CD14-positive monocyte (primary cell): ENCODE results near the gene PHLDA3. TPM values are rescaled to one million over a fixed set of nuclear protein-coding genes. Genes with fewer than 3 reads are reported as not detected.

Source experiments
- DNase-seq, 3 donors: peaks; one replicate each; pipeline ENCODE4 v3.0.0-alpha.2; 2011 to 2022
- H2AFZ ChIP-seq: 2 replicates; pipeline ENCODE4 v1.6.0; 2012; ENCODE audit warnings: mild to moderate bottlenecking, low read depth, low read length, inconsistent platforms; ENCODE audit not compliant: insufficient read depth, poor library complexity, severe bottlenecking
- H3K27ac ChIP-seq, 2 donors: 1 replicate in 1 of 2; 2 replicates in 1 of 2; pipeline ENCODE4 v1.5.1; 2012 to 2013; ENCODE audit warnings: low read length in 2 of 2, control low read depth in 1 of 2, inconsistent platforms in 1 of 2, low read depth in 1 of 2, mild to moderate bottlenecking in 1 of 2
- H3K27me3 ChIP-seq, 2 donors: one replicate each; pipeline versions ENCODE4 v1.6.0 to v1.6.1; 2011 to 2013; ENCODE audit warnings: low read length in 2 of 2; ENCODE audit not compliant: control insufficient read depth in 2 of 2, insufficient read depth in 2 of 2
- H3K36me3 ChIP-seq, 2 donors: replicated peaks in 1 of 2; 1 replicate in 1 of 2; 2 replicates in 1 of 2; pipeline versions ENCODE4 v1.5.1 to v1.6.1; 2012 to 2013; ENCODE audit warnings: low read length in 2 of 2, control low read depth in 1 of 2, inconsistent platforms in 1 of 2, mild to moderate bottlenecking in 1 of 2; ENCODE audit not compliant: insufficient read depth in 2 of 2, control insufficient read depth in 1 of 2
- H3K4me1 ChIP-seq, 2 donors: 1 replicate in 1 of 2; 2 replicates in 1 of 2; pipeline versions ENCODE4 v1.5.1 to v1.6.1; 2012 to 2013; ENCODE audit warnings: low read length in 2 of 2, control low read depth in 1 of 2, inconsistent platforms in 1 of 2, mild to moderate bottlenecking in 1 of 2, moderate library complexity in 1 of 2; ENCODE audit not compliant: insufficient read depth in 2 of 2, control insufficient read depth in 1 of 2
- H3K4me2 ChIP-seq: replicated peaks from 2 replicates; pipeline ENCODE3; 2012; ENCODE audit warnings: low read length, moderate library complexity, mild to moderate bottlenecking; ENCODE audit not compliant: poor library complexity, severe bottlenecking; ENCODE audit errors: extremely low read depth
- H3K4me3 ChIP-seq, 3 experiments: fragments of 200-600 bp in 1 of 3; sonication (generic) in 1 of 3; replicated peaks in 1 of 3; 1 replicate in 2 of 3; 2 replicates in 1 of 3; pipeline ENCODE4 v1.5.1; 2011 to 2013; ENCODE audit warnings: low read length in 3 of 3, mild to moderate bottlenecking in 3 of 3, control low read depth in 2 of 3, low read depth in 2 of 3, inconsistent platforms in 1 of 3, moderate library complexity in 1 of 3
- H3K79me2 ChIP-seq: 2 replicates; pipeline ENCODE4 v1.6.0; 2012; ENCODE audit warnings: mild to moderate bottlenecking, control low read depth, inconsistent platforms, low read length, moderate library complexity; ENCODE audit not compliant: insufficient read depth
- H3K9ac ChIP-seq: 2 replicates; pipeline ENCODE4 v1.6.0; 2017; ENCODE audit warnings: low read length, mild to moderate bottlenecking; ENCODE audit not compliant: insufficient read depth, poor library complexity, severe bottlenecking
- H3K9me3 ChIP-seq, 2 donors: replicated peaks in 1 of 2; 1 replicate in 1 of 2; 2 replicates in 1 of 2; pipeline versions ENCODE4 v1.5.1 to v1.6.1; 2012 to 2013; ENCODE audit warnings: low read length in 2 of 2, control low read depth in 1 of 2; ENCODE audit not compliant: control insufficient read depth in 1 of 2, insufficient read depth in 1 of 2
- H4K20me1 ChIP-seq: 2 replicates; pipeline ENCODE4 v1.6.0; 2012; ENCODE audit warnings: mild to moderate bottlenecking, low read length, control low read depth, moderate library complexity; ENCODE audit not compliant: insufficient read depth
- H3K27ac Mint-ChIP-seq, 7 donors: one replicate each; pipeline ENCODE4 v1.8.0; 2020; ENCODE audit warnings: mild to moderate bottlenecking in 7 of 7, mixed read lengths in 7 of 7, moderate library complexity in 6 of 7, inconsistent platforms in 2 of 7
- H3K27me3 Mint-ChIP-seq, 3 donors: one replicate each; pipeline ENCODE4 v1.8.0; 2021 to 2022; ENCODE audit warnings: low read depth in 3 of 3, mild to moderate bottlenecking in 3 of 3, mixed read lengths in 3 of 3, moderate library complexity in 3 of 3, inconsistent platforms in 1 of 3
- H3K36me3 Mint-ChIP-seq, 2 donors: one replicate each; pipeline ENCODE4 v1.8.0; 2020; ENCODE audit warnings: mixed read lengths in 2 of 2, inconsistent platforms in 1 of 2, mild to moderate bottlenecking in 1 of 2
- H3K4me1 Mint-ChIP-seq: one replicate; pipeline ENCODE4 v1.8.0; 2020; ENCODE audit warnings: mild to moderate bottlenecking, mixed read lengths
- H3K4me3 Mint-ChIP-seq, 2 donors: one replicate each; pipeline ENCODE4 v1.8.0; 2020; ENCODE audit warnings: mild to moderate bottlenecking in 2 of 2, mixed read lengths in 2 of 2, moderate library complexity in 1 of 2
- H3K9me3 Mint-ChIP-seq, 7 donors: one replicate each; pipeline ENCODE4 v1.8.0; 2020 to 2022; ENCODE audit warnings: mixed read lengths in 7 of 7, mild to moderate bottlenecking in 6 of 7, moderate library complexity in 6 of 7, inconsistent platforms in 2 of 7
- WGBS: methylation state at CpG from one replicate; pipeline ENCODE4 v1.1.5; 2013; ENCODE audit warnings: missing lambda C conversion rate; ENCODE audit not compliant: insufficient coverage; 5-methylcytosine and 5-hydroxymethylcytosine counted together
- intact Hi-C, 2 donors: fragments of 100-400 bp; cut with micrococcal nuclease; formaldehyde crosslinking; loops; one replicate each; pipeline versions ENCODE4 v1.15.0 to v1.15.1; 2023
- polyA plus RNA-seq, 3 donors: library from polyadenylated mRNA; depleted of rRNA in 1 of 3; unstranded in 2 of 3; stranded (reverse) in 1 of 3; fragments of 300-500 nt in 2 of 3; fragments of >200 nt in 1 of 3; fragmentation: Illumina TruSeq in 2 of 3; gene quantifications; 1 replicate in 2 of 3; 2 replicates in 1 of 3; pipeline ENCODE4 v1.2.3, GENCODE V29; 2012 to 2021
- TF ChIP-seq, protein P1 (sequence below): fragments of 200-600 bp; IDR thresholded peaks from one replicate; pipeline ENCODE4 v1.8.0; 2022; ENCODE audit warnings: antibody characterized with exemption, mild to moderate bottlenecking

Gene PHLDA3
- polyA plus RNA-seq, 3 donors = 0.08 TPM; not detected in 2

GRCh38 chr1:201422436-201423030 is 46.5 kb downstream of the PHLDA3 start:
- TF ChIP-seq, protein P1, sequence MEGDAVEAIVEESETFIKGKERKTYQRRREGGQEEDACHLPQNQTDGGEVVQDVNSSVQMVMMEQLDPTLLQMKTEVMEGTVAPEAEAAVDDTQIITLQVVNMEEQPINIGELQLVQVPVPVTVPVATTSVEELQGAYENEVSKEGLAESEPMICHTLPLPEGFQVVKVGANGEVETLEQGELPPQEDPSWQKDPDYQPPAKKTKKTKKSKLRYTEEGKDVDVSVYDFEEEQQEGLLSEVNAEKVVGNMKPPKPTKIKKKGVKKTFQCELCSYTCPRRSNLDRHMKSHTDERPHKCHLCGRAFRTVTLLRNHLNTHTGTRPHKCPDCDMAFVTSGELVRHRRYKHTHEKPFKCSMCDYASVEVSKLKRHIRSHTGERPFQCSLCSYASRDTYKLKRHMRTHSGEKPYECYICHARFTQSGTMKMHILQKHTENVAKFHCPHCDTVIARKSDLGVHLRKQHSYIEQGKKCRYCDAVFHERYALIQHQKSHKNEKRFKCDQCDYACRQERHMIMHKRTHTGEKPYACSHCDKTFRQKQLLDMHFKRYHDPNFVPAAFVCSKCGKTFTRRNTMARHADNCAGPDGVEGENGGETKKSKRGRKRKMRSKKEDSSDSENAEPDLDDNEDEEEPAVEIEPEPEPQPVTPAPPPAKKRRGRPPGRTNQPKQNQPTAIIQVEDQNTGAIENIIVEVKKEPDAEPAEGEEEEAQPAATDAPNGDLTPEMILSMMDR = no peak
- no peaks in the 10 kb centered on the region for H3K4me1 Mint-ChIP-seq
- no peaks in the 10 kb centered on the region for H3K9me3 ChIP-seq
- no peak overlapping the region for H3K27ac ChIP-seq
- no peak overlapping the region for H3K9ac ChIP-seq
- H3K36me3 ChIP-seq = no peaks in the 10 kb centered on the region
- no peaks in the 10 kb centered on the region for H3K4me1 ChIP-seq
- intact Hi-C loops = no loop called here
- no peak for DNase-seq
- H2AFZ ChIP-seq = no peak overlapping the region
- no peak overlapping the region for H3K27ac Mint-ChIP-seq
- H4K20me1 ChIP-seq = no peaks in the 10 kb centered on the region
- H3K36me3 Mint-ChIP-seq = no peaks in the 10 kb centered on the region
- no peaks in the 10 kb centered on the region for H3K79me2 ChIP-seq
- no peaks in the 10 kb centered on the region for H3K27me3 ChIP-seq
- peaks cover 2 to 5% (median 5%) of the 10 kb centered on the region in 3 donors for H3K27me3 Mint-ChIP-seq
- no peak overlapping the region for H3K4me2 ChIP-seq
- WGBS = 100% methylated on average over 1 of the region's 6 CpGs
- H3K9me3 Mint-ChIP-seq = peaks cover 0 to 2% (median 0%) of the 10 kb centered on the region in 7 donors
- no peak overlapping the region for H3K4me3 Mint-ChIP-seq
- H3K4me3 ChIP-seq = no peak overlapping the region

DNA sequence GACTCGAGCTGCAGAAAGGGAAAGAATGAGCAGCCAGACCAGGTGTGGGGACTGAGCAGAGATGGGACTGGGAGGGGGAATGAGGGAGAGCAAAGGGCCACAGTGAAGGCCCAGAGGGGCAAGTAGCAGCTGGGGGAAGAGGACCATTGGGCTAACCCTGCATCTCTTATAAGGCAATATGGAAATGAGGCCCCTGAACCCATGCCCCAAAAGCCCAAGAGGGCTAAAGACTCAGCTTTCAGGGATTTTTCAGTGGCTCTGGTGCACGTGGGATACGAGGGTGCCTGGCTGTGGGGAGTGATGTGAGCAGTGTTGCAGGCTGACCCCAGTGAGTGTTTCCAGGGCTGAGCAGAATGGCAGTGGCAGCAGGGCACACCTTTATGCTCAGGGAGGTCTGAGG is 47.0 kb downstream of the PHLDA3 start:
- intact Hi-C loops = no loop called here
- H3K9ac ChIP-seq = no peak overlapping the region

More for the DNA sequence above, 47.0 kb downstream of the PHLDA3 start:
- TF ChIP-seq, protein P1 = no peak
- Mint-ChIP-seq H3K27me3 (peaks cover 2 to 5% (median 5%) of the 10 kb centered on the region in 3 donors), H3K9me3 (peaks cover 0 to 2% (median 0%) of the 10 kb centered on the region in 7 donors), H3K4me1 (no peaks in the 10 kb centered on the region), H3K4me3 (no peak overlapping the region), H3K36me3 (no peaks in the 10 kb centered on the region), H3K27ac (no peak overlapping the region)
- 81% methylated on average over 3 of the region's 3 CpGs for WGBS
- no peaks in the 10 kb centered on the region for H3K79me2 ChIP-seq
- no peak overlapping the region for H3K4me2 ChIP-seq
- H3K4me3 ChIP-seq = no peak overlapping the region
- no peaks in the 10 kb centered on the region for H3K36me3 ChIP-seq
- no peaks in the 10 kb centered on the region for H3K4me1 ChIP-seq
- no peaks in the 10 kb centered on the region for H4K20me1 ChIP-seq
- no peak overlapping the region for H3K27ac ChIP-seq
- no peak for DNase-seq
- no peak overlapping the region for H2AFZ ChIP-seq
- no peaks in the 10 kb centered on the region for H3K27me3 ChIP-seq
- H3K9me3 ChIP-seq = no peaks in the 10 kb centered on the region
